K562 treated with DMSO at 1 percent for 48 hours (cell line): Measurements from ENCODE around the gene TFF1. TPM values are rescaled to one million over a fixed set of nuclear protein-coding genes. Genes with fewer than 3 reads are reported as not detected.

Experiments used
- total RNA-seq: library from RNA; unstranded; fragments of 300-600 nt; gene quantifications from 2 replicates; pipeline ENCODE4 v1.2.3, GENCODE V29; 2022; ENCODE audit warnings: low replicate concordance; ENCODE audit errors: extremely low read depth

The TFF1 gene
- not detected in 2 replicates for total RNA-seq

GRCh38 chr21:42366292-42367010, at the start of gene TFF1:
Gene TFF1, minus strand, starts transcription at chr21:42366535. Its CDS starts 40 bp downstream, at chr21:42366495.

DNA sequence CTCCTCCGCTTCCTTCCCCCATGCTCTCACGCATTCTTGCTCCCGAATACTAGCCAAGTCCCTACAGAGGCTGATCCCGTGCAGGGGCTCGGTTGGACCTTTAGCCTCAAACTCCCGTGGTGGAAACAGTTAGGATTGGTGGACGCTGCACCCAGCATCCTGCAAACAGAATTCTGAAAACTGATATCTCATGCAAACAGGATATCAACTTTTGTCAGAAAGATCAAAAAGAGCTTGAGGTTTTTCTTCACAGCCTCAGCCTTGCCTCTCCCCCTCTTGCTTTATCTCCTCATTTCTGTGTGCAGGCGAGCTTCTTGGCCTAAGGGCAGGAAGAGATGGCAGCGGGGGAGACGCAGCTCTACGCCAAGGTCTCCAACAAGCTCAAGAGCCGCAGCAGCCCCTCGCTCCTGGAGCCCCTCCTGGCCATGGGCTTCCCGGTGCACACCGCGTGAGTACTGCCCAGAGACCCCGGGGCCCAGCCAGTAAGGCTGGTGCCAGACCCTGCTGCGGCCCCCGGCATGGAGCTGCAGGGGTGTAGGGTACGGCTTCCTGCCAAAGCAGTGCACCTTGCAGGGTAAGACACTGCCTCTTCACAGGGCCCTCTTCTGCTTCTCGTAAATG, 37.4 kb upstream of the TFF1 start, which contains the start of gene UBASH3A:
TSS of gene UBASH3A (plus strand) at position 292 of the 621 bp plus-strand sequence. CDS start at position 336, 44 bp downstream.

GRCh38 chr21:42395905-42396651, 29.7 kb upstream of the TFF1 start, which contains the start of gene TMPRSS3:
Gene TMPRSS3, minus strand, starts transcription at chr21:42396052. Its CDS starts 635 bp downstream, at chr21:42395417.

GRCh38 chr21:42350927-42351426, 15.4 kb downstream of the TFF1 start, which contains the start of gene TFF2:
Gene TFF2, minus strand, starts transcription at chr21:42350994. Its CDS starts 37 bp downstream, at chr21:42350957.

GRCh38 chr21:42315296-42315891, 50.9 kb downstream of the TFF1 start, which contains the start of gene TFF3:
Gene TFF3, minus strand, starts transcription at chr21:42315409. Its CDS starts 35 bp downstream, at chr21:42315374.

Other genes starting within 250 kb of the TFF1 start
- not detected in 2 replicates for gene ABCG1, start 147.4 kb downstream of the TFF1 start, total RNA-seq
- not detected in 2 replicates for gene TFF3, start 51.1 kb downstream of the TFF1 start, total RNA-seq
- not detected in 2 replicates for gene TFF2, start 15.5 kb downstream of the TFF1 start, total RNA-seq
- gene TMPRSS3, start 29.5 kb upstream of the TFF1 start, total RNA-seq, result not detected in 2 replicates
- not detected in 2 replicates for gene UBASH3A, start 37.4 kb upstream of the TFF1 start, total RNA-seq
- not detected in 2 replicates for gene RSPH1, start 129.7 kb upstream of the TFF1 start, total RNA-seq
- gene SLC37A1, start 147.3 kb upstream of the TFF1 start, total RNA-seq, result not detected in 2 replicates